ENCODE data around the gene TERT.
"Not testable (repeated sequence)": the region's sequence is repeated elsewhere in the genome, so short reads cannot be mapped to it uniquely, and the experiment has no call there.

TERT gene

GRCh38 chr5:1299961-1300360 lies 5.1 kb upstream of the TERT start:
- DNase-seq = no peak

GRCh38 chr5:1299511-1299850 lies 4.6 kb upstream of the TERT start:
- in situ Hi-C loops (cut with MboI; ENCODE audit: low pct_unique_long_range_greater_than_20kb, low sequenced_read_pairs) = no loop called here
- no peak for DNase-seq

More at GRCh38 chr5:1299961-1300360, 5.1 kb upstream of the TERT start:
- in situ Hi-C loops (cut with MboI; ENCODE audit: low pct_unique_long_range_greater_than_20kb, low sequenced_read_pairs) = no loop called here

GRCh38 chr5:1298723-1299510 lies 4.0 kb upstream of the TERT start:
- in situ Hi-C loops (cut with MboI; ENCODE audit: low pct_unique_long_range_greater_than_20kb, low sequenced_read_pairs) = no loop called here

GRCh38 chr5:1298067-1298551 lies 3.2 kb upstream of the TERT start:
- in situ Hi-C loops (cut with MboI; ENCODE audit: low pct_unique_long_range_greater_than_20kb, low sequenced_read_pairs) = no loop called here
- no peak for DNase-seq

More at GRCh38 chr5:1298723-1299510, 4.0 kb upstream of the TERT start:
- DNase-seq = no peak

- DNase-seq = no peak
- in situ Hi-C loops (cut with MboI; ENCODE audit: low pct_unique_long_range_greater_than_20kb, low sequenced_read_pairs) = no loop called here
Observed at GRCh38 chr5:1297243-1297642, 2.4 kb upstream of the TERT start.

- in situ Hi-C loops (cut with MboI; ENCODE audit: low pct_unique_long_range_greater_than_20kb, low sequenced_read_pairs) = no loop called here
Observed at GRCh38 chr5:1295650-1296037, 776 bp upstream of the TERT start.

GRCh38 chr5:1294206-1294834 lies 548 bp downstream of the TERT start:
- in situ Hi-C loops (cut with MboI; ENCODE audit: low pct_unique_long_range_greater_than_20kb, low sequenced_read_pairs) = no loop called here
- DNase-seq = no peak

More at GRCh38 chr5:1295650-1296037, 776 bp upstream of the TERT start:
- DNase-seq = no peak

GRCh38 chr5:1293416-1294205 lies 1.3 kb downstream of the TERT start:
- no peak for DNase-seq

GRCh38 chr5:1292846-1293415 lies 1.9 kb downstream of the TERT start:
- no peak for DNase-seq
- in situ Hi-C loops (cut with MboI; ENCODE audit: low pct_unique_long_range_greater_than_20kb, low sequenced_read_pairs) = no loop called here

More at GRCh38 chr5:1293416-1294205, 1.3 kb downstream of the TERT start:
- in situ Hi-C loops (cut with MboI; ENCODE audit: low pct_unique_long_range_greater_than_20kb, low sequenced_read_pairs) = no loop called here

GRCh38 chr5:1292139-1292538 lies 2.7 kb downstream of the TERT start:
- in situ Hi-C loops (cut with MboI; ENCODE audit: low pct_unique_long_range_greater_than_20kb, low sequenced_read_pairs) = no loop called here
- DNase-seq = no peak

GRCh38 chr5:1291611-1292080 lies 3.2 kb downstream of the TERT start:
- DNase-seq = no peak
- in situ Hi-C loops (cut with MboI; ENCODE audit: low pct_unique_long_range_greater_than_20kb, low sequenced_read_pairs) = no loop called here

- DNase-seq; in situ Hi-C loops (cut with MboI; ENCODE audit: low pct_unique_long_range_greater_than_20kb, low sequenced_read_pairs): not testable (repeated sequence)
Observed at GRCh38 chr5:1290956-1291355, 3.9 kb downstream of the TERT start.

- DNase-seq; in situ Hi-C loops (cut with MboI; ENCODE audit: low pct_unique_long_range_greater_than_20kb, low sequenced_read_pairs): not testable (repeated sequence)
Observed at GRCh38 chr5:1289559-1289958, 5.3 kb downstream of the TERT start.

- in situ Hi-C loops (cut with MboI; ENCODE audit: low pct_unique_long_range_greater_than_20kb, low sequenced_read_pairs) = no loop called here
- no peak for DNase-seq
Observed at GRCh38 chr5:1288439-1289335, 6.2 kb downstream of the TERT start.

- in situ Hi-C loops (cut with MboI; ENCODE audit: low pct_unique_long_range_greater_than_20kb, low sequenced_read_pairs) = no loop called here
- DNase-seq = no peak
Observed at GRCh38 chr5:1285883-1286291, 9.0 kb downstream of the TERT start.

- in situ Hi-C loops (cut with MboI; ENCODE audit: low pct_unique_long_range_greater_than_20kb, low sequenced_read_pairs) = no loop called here
- no peak for DNase-seq
Observed at GRCh38 chr5:1285141-1285540, 9.7 kb downstream of the TERT start.

- DNase-seq; in situ Hi-C loops (cut with MboI; ENCODE audit: low pct_unique_long_range_greater_than_20kb, low sequenced_read_pairs): not testable (repeated sequence)
Observed at GRCh38 chr5:1284336-1284970, 10.4 kb downstream of the TERT start.

- DNase-seq; in situ Hi-C loops (cut with MboI; ENCODE audit: low pct_unique_long_range_greater_than_20kb, low sequenced_read_pairs): not testable (repeated sequence)
Observed at GRCh38 chr5:1283729-1284041, 11.2 kb downstream of the TERT start.
